ENCODE data around the gene TRAPPC12. TPM values are rescaled to one million over a fixed set of nuclear protein-coding genes. Genes with fewer than 3 reads are reported as not detected.
"Not testable (repeated sequence)": the region's sequence is repeated elsewhere in the genome, so short reads cannot be mapped to it uniquely, and the experiment has no call there.

TRAPPC12 gene
- total RNA-seq, 1 donor from 2014 or later: 133 TPM

- DNase-seq (ENCODE audit: low spot score): no peak
These were observed 126.3 kb downstream of the TRAPPC12 start for GRCh38 chr2:3505771-3506170.

- no peak for DNase-seq (ENCODE audit: low spot score)
These were observed 132.6 kb downstream of the TRAPPC12 start for GRCh38 chr2:3512086-3512485.

- DNase-seq (ENCODE audit: low spot score): no peak
These were observed 133.7 kb downstream of the TRAPPC12 start for GRCh38 chr2:3513026-3513810.

DNA sequence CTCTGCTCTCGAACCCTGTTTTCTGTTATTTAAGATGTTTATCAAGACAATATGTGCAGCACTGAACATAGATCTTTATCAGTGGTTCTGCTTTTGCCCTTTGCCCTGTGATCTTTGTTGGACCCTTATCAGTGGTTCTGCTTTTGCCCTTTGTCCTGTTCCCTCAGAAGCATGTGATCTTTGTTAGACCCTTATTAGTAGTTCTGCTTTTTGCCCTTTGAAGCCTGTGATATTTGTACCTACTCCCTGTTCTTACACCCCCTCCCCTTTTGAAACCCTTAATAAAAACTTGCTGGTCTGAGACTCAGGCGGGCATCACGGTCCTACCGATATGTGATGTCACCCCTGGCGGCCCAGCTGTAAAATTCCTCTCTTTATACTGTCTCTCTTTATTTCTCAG is 135.9 kb downstream of the TRAPPC12 start:
- DNase-seq (ENCODE audit: low spot score): not testable (repeated sequence)

DNA sequence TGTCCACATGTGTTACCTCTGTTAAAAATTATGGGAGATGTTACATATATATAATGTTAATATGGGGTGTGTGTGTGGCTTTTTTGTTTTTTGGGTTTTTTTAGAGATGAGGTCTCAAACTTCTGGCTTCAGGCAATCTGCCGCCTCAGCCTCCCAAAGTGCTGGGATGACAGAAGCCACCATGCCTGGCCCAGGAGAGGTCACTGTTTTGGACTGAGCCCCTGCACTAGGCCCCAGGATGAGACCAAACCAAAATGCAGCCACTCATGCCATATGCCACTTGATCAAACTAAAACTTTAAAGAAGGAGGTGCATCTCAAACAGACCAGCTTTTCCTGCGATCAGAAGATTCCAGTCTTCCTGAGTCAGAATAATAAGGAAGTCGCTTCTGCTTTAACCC is 137.3 kb downstream of the TRAPPC12 start:
- no peak for DNase-seq (ENCODE audit: low spot score)

GRCh38 chr2:3517948-3518495 is 138.5 kb downstream of the TRAPPC12 start:
- no peak for DNase-seq (ENCODE audit: low spot score)

GRCh38 chr2:3518496-3519254 is 139.2 kb downstream of the TRAPPC12 start:
- peak; percentile 99 for DNase-seq (ENCODE audit: low spot score)

GRCh38 chr2:3519255-3520205 is 140.0 kb downstream of the TRAPPC12 start, which contains the start of gene ADI1:
Gene ADI1, minus strand, starts transcription at chr2:3519531. Its CDS starts 44 bp downstream, at chr2:3519487.
- DNase-seq (ENCODE audit: low spot score): peak; percentile 88

- DNase-seq (ENCODE audit: low spot score): no peak
These were observed 141.1 kb downstream of the TRAPPC12 start for GRCh38 chr2:3520591-3520990.

DNA sequence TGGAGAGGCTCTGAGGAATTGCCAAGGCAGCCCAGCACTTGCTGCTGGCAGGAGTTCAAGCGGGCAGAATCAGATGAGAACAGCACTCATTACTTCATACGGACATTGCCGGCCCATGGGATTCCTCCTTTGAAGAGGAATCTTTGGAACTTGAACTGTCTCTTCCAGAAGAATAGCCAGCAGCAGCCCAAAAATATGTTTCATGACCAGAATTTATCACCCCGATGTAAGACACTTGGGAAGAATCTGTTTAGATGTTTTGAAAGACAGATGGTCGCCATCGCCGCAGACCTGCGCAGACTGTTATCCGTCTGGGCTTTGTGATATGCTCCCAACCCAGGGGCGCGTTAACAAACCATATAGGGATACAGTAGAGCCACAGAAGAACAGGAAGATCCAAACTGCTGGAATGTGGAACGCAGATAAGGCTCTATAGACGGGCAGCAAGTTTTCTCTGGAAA is 143.5 kb downstream of the TRAPPC12 start:
- peak; percentile 72 for DNase-seq (ENCODE audit: low spot score)

DNA sequence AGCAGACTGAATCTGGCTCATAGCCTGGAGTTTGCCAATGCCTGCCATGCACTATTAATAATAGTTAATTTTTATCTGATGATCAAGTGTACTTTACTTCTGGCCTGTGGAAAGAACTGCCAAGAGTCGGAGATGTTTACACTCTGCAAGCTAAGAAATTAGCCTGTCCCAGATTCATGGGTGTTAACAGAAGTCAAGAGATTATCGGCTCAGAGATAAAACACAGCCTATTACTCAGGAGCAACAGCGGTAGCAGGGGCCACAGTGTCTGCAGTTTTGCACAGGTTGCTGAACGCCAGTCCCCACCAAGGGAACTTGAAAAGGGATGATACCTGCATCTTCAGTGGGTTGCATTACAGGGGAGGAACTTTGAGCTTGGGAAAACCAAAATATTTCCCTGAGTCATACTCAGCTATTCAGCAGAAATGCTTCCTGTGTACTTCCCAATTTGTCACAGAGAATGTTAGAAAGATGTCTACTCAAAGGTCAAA is 144.1 kb downstream of the TRAPPC12 start:
- peak; percentile 27 for DNase-seq (ENCODE audit: low spot score)

DNA sequence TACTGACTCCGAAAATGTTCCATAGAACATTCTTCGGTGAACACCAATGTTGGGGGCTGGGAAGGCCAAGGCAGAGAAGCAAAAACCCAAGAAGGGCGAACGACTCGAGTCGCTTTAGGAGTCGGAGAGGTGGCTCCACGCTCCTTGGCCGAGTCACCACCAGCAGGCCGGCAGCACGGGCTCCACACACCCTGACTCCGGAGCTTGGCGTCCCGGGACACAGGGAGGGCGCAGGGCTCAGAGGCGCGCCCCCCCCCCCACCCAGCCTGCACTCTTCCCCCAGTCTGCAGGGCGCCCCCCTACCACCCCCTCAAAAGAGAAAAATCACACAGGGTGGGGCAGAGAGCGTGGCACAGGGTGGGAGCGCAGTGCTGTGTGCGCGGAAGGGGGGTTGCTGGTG is 147.4 kb downstream of the TRAPPC12 start:
- no peak for DNase-seq (ENCODE audit: low spot score)

DNA sequence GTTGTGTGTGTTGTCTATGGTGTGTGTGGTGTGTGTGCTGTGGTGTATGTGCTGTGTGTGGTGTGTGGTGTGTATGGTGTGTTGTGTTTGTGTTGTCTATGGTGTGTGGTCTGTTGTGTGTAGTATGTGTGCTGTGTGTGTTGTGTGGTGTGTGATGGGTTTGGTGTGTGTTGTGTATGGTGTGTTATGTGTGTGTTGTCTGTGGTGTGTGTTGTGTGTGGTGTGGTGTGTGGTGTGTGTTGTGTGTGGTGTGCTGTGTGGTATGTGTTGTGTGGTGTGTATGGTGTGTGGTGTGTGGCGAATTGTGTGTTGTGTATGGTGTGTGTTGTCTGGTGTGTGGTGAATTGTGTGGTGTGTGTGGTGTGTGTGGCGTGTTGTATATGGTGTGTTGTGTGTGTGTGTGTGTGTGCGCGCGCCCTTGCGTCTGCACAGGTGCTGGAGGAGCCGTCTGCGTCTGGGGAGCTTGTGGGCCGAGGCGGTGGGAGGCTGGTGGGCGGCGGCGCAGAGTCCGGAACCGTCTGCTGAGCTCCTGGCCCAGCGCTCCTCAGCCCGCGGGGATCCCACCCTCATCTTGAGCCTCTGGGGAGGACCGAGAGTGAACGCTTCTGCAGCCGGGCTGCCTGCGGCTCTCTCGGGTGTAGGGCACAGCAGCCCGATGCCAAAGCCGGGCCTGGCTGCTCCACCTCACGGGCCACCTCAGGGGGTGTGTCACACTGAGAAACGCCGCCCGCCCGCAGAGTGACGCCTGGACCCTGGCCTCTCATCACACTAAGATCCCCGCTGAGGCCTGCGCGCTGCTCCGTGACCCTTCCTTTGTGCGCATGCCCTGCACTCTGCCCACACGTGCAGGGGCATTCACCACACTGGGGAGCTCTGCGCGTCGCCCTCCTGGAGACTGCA is 148.6 kb downstream of the TRAPPC12 start:
- DNase-seq (ENCODE audit: low spot score): no peak

Other genes starting within 250 kb of the TRAPPC12 start
- 14.2 TPM for gene EIPR1, start 1.9 kb upstream of the TRAPPC12 start, total RNA-seq (ENCODE audit: insufficient read depth, low replicate concordance)
- gene ADI1, start 139.8 kb downstream of the TRAPPC12 start, total RNA-seq (ENCODE audit: insufficient read depth, low replicate concordance): 30.8 TPM
- 13.7 TPM for gene RNASEH1, start 178.6 kb downstream of the TRAPPC12 start, total RNA-seq (ENCODE audit: insufficient read depth, low replicate concordance)
- gene RPS7, start 195.6 kb downstream of the TRAPPC12 start, total RNA-seq (ENCODE audit: insufficient read depth, low replicate concordance): 1,422 TPM
- not detected for gene COLEC11, start 215.4 kb downstream of the TRAPPC12 start, total RNA-seq (ENCODE audit: insufficient read depth, low replicate concordance)